Measurements from ENCODE around the gene NACC2.

GRCh38 chr9:136050266-136050700 is 44.8 kb downstream of the NACC2 start:
- TF ChIP-seq CTCF (conservative IDR thresholded peaks at IDR 0.05 in 1 of 2, IDR thresholded peaks at IDR 0.05 in 1 of 2; ENCODE audit: low read depth in 1 of 2, low read length in 2 of 2) (no peak), EZH2 (IDR thresholded peaks at IDR 0.05; ENCODE audit: low read length, missing control alignments) (no peak)

Data from fibroblast of lung (primary cell).